Measurements from ENCODE around the gene ZNF774.

ZNF774 gene

DNA sequence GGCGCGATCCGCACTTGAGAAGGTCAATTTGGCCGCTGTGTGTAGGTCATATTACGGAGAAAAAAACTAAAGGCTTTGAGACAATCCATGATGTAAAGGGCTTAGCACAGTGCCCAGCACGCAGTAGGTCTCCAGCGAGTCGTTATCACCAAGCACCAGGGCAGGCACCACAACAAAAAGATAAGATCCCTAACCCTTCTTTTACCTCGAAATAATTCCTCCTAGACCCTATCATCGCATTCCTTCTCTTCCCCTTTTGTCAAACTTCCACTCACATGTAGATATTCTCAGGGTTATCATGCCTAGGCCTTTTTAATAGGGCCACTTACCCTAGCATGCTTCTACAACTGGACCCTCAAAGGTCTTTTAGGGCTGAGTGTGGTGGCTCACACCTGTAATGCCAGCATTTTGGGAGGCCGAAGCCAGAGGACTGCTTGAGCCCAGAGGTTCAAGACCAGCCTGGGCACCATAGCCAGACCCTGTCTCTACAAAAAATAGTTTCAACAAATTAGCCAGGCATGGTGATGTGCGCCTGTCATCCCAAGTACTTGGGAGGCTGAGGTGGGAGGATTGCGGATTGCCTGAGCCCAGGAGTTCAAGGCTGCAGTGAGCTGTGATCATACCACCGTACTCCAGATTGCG lies 13.5 kb downstream of the ZNF774 start:
- TF ChIP-seq, protein P1, sequence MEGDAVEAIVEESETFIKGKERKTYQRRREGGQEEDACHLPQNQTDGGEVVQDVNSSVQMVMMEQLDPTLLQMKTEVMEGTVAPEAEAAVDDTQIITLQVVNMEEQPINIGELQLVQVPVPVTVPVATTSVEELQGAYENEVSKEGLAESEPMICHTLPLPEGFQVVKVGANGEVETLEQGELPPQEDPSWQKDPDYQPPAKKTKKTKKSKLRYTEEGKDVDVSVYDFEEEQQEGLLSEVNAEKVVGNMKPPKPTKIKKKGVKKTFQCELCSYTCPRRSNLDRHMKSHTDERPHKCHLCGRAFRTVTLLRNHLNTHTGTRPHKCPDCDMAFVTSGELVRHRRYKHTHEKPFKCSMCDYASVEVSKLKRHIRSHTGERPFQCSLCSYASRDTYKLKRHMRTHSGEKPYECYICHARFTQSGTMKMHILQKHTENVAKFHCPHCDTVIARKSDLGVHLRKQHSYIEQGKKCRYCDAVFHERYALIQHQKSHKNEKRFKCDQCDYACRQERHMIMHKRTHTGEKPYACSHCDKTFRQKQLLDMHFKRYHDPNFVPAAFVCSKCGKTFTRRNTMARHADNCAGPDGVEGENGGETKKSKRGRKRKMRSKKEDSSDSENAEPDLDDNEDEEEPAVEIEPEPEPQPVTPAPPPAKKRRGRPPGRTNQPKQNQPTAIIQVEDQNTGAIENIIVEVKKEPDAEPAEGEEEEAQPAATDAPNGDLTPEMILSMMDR (conservative IDR thresholded peaks at IDR 0.05; ENCODE audit: control insufficient read depth, insufficient read depth, low read depth, low read length), result no peak
- DNase-seq (ENCODE audit: low read depth), result no peak
- no peak overlapping the region for H3K4me3 ChIP-seq (ENCODE audit: control insufficient read depth, low read depth, low read length)

DNA sequence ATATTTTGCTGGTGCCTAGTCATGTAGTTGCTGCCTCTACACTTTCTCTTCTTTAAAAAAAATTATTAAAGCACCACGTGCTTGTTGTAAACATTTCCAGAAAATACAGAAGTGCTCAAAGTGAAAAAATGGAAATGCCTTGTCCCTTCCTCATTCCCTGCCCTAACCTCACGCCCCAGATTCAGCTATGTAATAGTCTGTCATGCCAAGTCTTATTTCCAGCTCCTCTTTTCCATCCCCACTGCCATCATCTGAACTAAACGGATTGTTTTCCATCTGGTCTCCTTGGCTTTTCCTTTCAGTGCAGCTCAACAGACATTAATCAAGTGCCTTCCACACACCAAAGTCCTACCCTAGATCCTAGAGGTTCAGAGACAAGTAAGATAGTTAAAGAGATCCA lies 15.5 kb downstream of the ZNF774 start:
- DNase-seq (ENCODE audit: low read depth), result peak; percentile 32
- TF ChIP-seq, protein P1 (conservative IDR thresholded peaks at IDR 0.05; ENCODE audit: control insufficient read depth, insufficient read depth, low read depth, low read length), result no peak
- H3K4me3 ChIP-seq (ENCODE audit: control insufficient read depth, low read depth, low read length), result no peak overlapping the region

DNA sequence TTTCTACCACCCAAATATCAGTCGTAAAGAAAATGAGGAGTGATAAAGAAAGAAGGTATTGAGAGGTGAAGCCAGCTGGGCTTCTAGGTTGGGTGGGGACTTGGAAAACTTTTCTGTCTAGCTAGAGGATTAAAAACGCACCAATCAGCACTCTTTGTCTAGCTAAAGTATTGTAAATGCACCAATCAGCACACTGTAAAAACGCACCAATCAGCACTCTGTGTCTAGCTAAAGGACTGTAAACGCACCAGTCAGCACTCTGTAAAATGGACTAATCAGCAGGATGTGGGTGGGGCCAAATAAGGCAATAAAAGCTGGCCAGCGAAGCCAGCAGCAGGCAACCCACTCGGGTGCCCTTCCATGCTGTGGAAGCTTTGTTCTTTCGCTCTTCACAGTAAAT lies 23.0 kb downstream of the ZNF774 start:
- no peak overlapping the region for H3K4me3 ChIP-seq (ENCODE audit: control insufficient read depth, low read depth, low read length)
- TF ChIP-seq, protein P1 (conservative IDR thresholded peaks at IDR 0.05; ENCODE audit: control insufficient read depth, insufficient read depth, low read depth, low read length), result no peak
- no peak for DNase-seq (ENCODE audit: low read depth)

DNA sequence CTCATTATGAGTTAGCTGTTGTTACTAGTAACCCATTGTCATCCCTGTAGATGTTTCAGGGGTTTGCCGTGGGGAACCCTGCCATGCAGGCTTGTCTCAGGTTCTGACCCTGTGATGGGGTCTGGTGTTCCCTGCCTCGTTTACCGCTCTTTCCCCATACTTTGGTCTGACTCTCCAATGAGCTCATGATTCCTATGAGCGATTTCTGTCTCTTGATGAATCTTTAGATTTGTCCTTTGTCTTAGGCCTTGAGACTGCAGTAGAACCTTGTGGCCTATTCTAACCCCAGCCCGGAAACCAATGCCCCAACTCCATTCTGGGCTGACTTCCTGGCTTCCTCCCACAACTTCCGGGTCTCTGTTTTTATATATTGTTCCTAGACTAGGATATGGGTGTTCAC lies 24.7 kb downstream of the ZNF774 start:
- TF ChIP-seq, protein P1 (conservative IDR thresholded peaks at IDR 0.05; ENCODE audit: control insufficient read depth, insufficient read depth, low read depth, low read length), result no peak
- H3K4me3 ChIP-seq (ENCODE audit: control insufficient read depth, low read depth, low read length), result no peak overlapping the region
- no peak for DNase-seq (ENCODE audit: low read depth)

DNA sequence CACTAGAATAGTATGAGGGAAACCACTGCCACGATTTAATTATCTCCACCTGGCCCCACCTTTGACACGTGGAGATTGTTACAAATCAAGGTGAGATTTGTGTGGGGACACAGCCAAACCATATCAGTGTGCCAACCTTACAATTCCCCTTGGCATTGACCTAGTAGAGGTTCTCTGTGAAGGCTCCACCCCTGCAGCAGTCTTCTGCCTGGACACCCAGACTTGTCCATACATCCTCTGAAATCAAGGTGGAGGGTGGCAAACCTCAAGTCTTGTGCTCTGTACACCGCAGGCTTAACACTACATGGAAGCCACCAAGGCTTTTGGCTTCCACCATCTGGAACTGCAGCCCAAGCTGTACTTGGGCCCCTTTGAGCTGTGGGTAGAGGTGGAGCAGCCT lies 27.2 kb downstream of the ZNF774 start:
- TF ChIP-seq, protein P1 (conservative IDR thresholded peaks at IDR 0.05; ENCODE audit: control insufficient read depth, insufficient read depth, low read depth, low read length), result no peak

DNA sequence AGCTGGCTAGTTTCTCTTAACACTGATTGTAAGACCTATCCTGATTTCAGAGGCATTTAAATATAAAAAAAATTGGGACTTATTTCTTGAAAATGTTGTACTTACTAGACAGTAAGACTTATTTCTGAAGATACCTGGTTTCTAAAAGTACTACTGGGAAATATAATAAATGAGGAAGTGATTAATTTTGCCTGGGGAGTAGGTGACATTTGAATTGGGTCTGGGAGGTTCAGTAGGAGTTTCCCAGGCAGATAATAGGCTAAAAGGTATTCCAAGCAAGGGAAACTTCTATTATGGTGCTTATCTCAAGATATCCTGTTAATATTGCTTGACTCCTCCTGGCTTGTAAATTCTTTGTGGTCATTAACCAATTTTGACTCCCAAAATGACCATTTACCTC lies 29.4 kb downstream of the ZNF774 start:
- TF ChIP-seq, protein P1 (conservative IDR thresholded peaks at IDR 0.05; ENCODE audit: control insufficient read depth, insufficient read depth, low read depth, low read length), result no peak
- no peak overlapping the region for H3K4me3 ChIP-seq (ENCODE audit: control insufficient read depth, low read depth, low read length)
- DNase-seq (ENCODE audit: low read depth), result no peak

More for the DNA sequence above, 27.2 kb downstream of the ZNF774 start:
- no peak for DNase-seq (ENCODE audit: low read depth)
- no peak overlapping the region for H3K4me3 ChIP-seq (ENCODE audit: control insufficient read depth, low read depth, low read length)

DNA sequence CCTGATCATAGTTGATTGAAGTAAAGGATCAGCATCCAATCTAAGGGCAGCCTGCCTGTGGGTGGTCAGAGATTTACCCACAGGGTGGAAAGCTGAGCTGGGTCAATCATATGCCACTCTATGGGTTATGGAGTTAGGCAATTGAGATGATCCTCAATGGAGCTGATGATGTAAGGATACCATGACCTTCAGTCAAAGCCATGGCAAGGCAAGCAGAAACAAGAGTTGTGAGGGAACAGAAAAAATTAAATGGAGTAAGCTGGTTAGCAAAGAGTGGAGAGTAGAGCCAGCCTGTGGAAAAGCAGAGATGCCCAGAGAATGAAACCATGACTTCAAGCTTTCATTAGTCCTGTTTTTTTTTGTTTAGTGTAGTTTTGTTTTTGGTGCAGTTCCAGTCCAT lies 30.2 kb downstream of the ZNF774 start:
- TF ChIP-seq, protein P1 (conservative IDR thresholded peaks at IDR 0.05; ENCODE audit: control insufficient read depth, insufficient read depth, low read depth, low read length), result no peak
- no peak overlapping the region for H3K4me3 ChIP-seq (ENCODE audit: control insufficient read depth, low read depth, low read length)
- DNase-seq (ENCODE audit: low read depth), result no peak

All from fibroblast of mammary gland (primary cell).